Suppressor macrophage treated with lipopolysaccharide for 1 hour (primary cell): ENCODE data around the gene CISD2.
"Not testable (repeated sequence)": the region's sequence is repeated elsewhere in the genome, so short reads cannot be mapped to it uniquely, and the experiment has no call there.

Experiments
- DNase-seq, 3 donors: peaks; one replicate each; pipeline ENCODE4 v3.0.0-alpha.2; 2020 to 2022

CISD2 gene

GRCh38 chr4:102868781-102869568 is at the start of gene CISD2:
Gene CISD2 (plus strand): TSS chr4:102868992. CDS start chr4:102869085, 93 bp downstream.
- DNase-seq = peak; percentile 94 to 98 (median 96)

DNA sequence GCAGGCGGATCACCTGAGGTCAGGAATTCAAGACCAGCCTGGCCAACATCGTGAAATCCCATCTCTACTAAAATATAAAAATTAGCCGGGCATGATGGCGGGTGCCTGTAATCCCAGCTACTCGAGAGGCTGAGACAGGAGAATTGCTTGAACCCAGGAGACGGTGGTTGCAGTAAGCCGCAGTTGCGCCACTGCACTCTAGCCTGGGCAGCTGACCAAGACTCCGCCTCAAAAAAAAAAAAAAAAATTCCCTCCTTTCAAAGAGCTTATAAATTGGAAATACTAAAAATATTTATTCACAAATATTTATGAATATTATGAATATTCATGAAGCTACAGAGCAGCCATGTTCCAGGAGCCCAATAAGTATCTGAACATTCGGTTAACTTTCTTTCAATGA is 49.7 kb upstream of the CISD2 start:
- DNase-seq = not testable (repeated sequence)

DNA sequence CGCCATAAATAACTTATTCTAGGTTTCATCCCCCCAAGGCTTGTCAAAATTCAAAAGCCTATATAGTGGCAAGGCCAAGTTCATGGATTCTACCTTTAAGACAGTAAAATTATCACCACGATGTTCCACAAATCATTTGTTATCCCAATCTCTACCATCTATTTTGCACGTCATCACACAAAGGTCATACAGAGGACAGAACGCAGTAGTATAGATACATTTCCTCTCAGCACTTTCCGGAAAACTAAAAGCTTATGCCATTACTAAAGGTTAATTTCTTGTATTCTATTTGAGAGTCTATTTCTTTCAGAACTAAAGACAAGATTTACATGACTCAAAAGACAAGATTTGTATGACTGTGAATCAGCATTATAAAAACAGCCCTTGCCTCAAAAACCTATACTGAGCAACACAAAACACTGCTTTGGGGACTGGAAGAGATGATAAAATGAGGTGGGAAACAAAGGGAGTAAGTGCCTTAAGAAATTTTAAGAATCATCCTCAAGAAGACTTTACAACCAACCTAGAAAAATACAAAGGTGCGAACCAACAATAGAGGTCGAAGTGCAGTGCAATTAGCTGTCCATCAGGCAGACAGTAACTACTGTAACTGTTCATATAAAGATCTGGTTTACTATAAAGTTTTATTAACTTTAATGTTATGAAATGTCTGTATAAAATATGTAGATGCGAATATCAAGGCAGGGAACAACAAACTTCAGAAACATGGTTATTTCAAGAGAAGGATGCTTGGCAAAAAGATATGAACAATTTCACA is 49.0 kb upstream of the CISD2 start:
- no peak for DNase-seq

GRCh38 chr4:102823464-102823863 is 45.3 kb upstream of the CISD2 start:
- no peak for DNase-seq

- DNase-seq = no peak
Measured at GRCh38 chr4:102823897-102824296, 44.9 kb upstream of the CISD2 start.

- DNase-seq = no peak
Measured at GRCh38 chr4:102824398-102824797, 44.4 kb upstream of the CISD2 start.

DNA sequence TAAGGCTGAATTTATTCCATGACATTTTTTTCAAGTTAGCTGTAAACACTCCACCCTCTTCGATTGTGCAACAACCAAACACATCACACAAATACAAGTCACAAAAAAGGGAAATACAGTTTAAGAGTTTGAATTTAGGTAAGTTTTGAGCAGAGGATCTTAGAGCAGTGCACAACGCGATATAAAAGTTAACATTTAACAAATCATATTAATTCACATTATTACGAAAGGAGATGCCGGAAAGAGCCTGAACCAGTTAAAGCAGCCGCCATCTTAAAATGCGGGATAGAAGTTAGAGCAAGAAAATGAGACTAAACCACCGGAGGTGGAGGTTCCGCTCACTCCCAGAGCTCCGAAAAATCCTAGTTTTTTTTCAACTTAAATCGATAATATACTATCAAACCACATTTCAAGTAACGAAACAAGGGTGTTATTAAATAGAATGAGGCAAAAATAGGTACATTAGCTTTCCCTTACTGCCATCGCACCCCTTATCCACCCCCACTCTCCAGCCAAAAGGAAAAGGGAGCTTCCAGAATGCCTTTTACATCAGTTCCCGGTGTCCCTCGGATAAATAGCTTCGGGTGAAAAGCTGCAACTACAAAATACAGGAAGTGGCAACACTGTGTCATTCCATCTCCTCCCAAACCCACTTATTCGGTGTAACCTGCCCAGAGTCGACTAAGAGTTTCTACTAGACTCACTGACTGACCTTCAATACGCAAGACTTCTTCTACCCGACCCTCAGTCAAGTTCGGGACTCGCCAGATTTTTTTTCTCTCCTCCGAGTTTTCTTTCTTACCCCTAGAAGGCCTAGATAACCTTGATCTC is 43.3 kb upstream of the CISD2 start:
- peak; percentile 78 to 89 (median 80) for DNase-seq

DNA sequence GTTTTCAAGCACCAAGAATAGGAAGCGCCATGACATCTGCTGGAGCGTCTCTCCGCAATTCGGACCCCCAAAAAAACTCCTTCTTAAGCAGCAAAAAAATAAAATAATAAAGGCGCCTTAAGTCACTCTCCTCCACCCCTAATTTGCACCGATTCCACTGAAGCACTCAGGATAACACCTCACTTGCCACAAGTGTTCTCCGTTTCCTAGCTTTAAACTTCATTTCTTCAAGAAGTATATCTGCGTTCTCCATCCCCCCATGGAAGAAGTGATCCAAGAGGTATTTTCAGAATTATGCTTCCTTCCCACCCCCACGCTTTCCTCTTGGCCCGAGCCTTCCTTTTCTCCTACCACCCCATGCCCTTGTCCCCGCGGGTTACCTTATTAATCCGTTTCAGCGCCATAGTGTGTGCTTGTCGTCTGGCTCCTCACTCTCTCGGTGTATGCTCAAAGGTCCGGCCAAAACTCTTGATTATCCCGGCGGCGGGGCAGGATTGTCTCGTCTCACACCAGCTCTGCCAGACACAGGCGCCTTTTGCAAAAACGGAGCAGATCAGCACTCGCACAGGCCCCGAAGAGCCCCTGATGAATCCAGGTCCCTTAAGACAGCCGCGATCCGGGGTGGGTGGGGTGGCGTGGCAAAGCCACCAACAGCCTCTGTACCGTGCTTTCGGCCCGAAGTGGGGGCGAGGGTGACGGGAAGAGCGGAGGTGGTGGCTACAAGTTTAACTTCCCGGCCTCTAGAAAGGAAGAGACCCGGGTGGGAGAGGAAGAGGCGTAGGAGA is 42.5 kb upstream of the CISD2 start:
- peak in 2 of 3 donors; percentile 24 to 42 for DNase-seq

- DNase-seq = peak; percentile 95 to 96 (median 96)
Measured at GRCh38 chr4:102826890-102827673, 41.7 kb upstream of the CISD2 start, which contains the start of gene UBE2D3. Gene UBE2D3 (minus strand): TSS chr4:102827551. CDS start chr4:102826508, 1,043 bp downstream.

- DNase-seq = peak; percentile 99 to 100 (median 100)
Measured at GRCh38 chr4:102827674-102828496, 40.9 kb upstream of the CISD2 start.

DNA sequence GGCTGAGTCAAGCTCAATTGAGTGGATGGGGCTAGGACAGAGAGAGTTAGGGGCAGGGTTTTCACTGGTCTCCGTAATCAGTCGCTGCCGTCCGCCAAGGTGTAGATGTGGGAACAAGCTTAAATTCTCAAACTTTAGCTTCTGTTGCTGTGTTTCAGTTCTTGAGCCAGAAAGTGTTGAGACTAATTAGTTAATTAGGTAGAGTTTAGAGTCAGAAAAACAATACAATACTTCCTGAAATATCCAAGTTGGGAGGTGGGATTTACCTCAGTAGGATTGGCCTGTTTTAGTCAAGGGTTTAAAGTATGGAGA is 40.3 kb upstream of the CISD2 start:
- DNase-seq = no peak

DNA sequence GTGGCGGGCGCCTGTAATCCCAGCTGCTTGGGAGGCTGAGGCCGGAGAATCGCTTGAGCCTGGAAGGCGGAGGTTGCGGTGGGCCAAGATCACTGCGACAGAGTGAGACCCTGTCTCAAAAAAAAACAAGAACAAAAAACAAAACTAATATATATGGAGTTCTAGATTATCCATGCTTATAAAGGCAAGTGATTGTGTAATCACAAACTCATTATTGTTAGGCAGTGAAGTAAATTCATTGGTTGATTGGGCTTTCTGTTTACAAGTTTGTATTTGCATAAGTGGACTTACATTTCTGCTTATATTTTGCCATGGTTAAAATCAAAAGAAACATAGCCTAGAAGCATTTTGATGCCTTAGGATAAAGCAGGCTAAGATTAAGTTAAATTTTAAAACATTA is 39.0 kb upstream of the CISD2 start:
- DNase-seq = no peak

GRCh38 chr4:102832105-102832504 is 36.7 kb upstream of the CISD2 start:
- no peak for DNase-seq

DNA sequence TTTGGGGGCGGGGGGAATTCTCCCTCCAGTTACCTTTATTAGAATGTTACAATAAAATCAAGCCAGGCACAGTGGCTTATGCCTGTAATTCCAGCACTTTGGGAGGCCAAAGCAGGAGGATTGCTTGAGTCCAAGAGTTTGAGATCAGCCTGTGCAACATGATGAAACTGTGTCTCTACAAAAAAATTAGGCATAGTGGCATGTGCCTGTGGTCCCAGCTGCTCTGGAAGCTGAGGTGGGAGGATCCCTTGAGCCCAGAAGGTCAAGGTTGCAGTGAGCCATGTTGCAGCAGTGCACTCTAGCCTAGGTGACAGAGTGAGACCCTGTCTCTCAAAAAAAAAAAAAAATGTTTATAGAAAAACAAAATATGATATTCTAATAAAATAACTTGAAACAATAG is 36.1 kb upstream of the CISD2 start:
- no peak for DNase-seq

DNA sequence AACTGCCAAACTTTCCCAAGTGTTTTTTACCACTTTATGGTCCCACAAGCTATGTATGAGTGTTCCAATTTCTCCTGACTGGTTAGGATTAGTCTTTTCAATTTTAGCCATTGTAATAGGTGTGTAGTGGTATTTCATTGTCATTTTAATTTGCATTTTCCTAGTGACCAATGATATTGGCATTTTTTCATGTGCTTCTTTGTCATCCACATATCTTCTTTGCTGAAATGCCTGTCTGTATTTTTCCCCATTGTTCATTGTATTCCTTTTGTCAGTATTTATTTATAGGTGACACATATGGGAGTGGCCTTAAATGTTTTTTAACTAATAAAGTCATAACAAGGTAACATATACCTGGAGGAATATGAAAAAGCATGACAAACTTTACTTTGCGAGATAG is 32.2 kb upstream of the CISD2 start:
- DNase-seq = no peak

- no peak for DNase-seq
Measured at GRCh38 chr4:102842367-102842766, 26.4 kb upstream of the CISD2 start.

DNA sequence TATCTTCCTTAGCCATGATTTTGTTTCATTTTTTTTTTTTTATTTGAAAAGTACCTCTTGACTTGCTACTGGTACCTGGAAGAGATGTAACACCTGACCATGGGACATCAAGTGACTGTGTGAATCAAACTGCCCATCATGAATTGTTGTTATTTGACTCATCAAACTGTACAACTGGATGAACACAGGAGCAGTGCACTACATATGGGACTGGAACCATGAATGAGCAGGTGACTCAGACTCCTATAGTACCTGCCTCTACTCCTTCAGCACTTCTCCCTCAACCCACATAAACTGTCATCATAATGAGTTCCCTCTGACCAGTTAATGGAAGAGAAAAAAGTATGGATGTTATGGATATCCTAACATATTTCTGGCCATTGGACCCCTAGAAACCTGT is 25.5 kb upstream of the CISD2 start:
- no peak for DNase-seq

GRCh38 chr4:102843938-102844337 is 24.9 kb upstream of the CISD2 start:
- DNase-seq = no peak

DNA sequence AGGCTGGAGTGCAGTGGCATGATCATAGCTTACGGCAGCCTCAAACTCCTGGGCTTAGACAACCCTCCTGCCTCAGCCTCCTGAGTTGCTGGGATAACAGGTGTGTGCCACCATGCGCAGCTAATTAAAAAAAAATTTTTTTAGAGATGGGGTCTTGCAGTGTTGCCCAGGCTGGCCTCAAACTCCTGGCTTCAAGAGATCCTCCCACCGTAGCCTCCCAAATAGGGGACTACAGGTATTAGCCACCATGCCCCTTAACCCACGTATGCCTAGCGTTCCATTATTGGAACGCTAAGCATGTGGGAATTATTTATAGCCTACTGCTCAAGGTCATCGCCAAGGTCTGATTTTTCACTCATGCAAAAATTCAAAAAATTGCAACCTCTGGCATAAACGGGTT is 21.1 kb upstream of the CISD2 start:
- no peak for DNase-seq

DNA sequence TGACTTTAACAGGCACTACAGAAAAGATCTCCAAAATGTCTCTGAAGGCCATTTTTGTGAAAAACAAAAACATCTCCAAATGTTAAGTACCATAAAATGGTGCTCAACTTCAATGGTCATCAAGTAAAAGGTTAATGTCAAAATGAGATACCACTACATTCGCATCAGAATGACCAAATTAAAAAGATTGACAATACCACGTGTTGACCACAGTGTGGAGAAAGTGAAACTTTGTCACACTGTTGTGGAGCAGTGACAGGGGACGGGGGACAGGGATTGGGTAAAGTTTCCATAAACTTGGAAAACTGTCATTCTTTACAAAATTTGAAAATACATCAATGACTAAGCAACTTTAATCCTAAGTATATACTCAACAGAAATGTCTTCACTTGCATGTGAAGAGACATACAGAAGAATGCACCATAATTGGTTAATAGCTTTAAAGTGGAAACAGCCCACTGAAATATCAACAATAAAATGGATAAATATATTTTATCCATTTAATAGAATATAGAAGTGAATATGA is 19.1 kb upstream of the CISD2 start:
- no peak for DNase-seq
